B cell (primary cell): ENCODE results near the gene TBC1D4. TPM values are rescaled to one million over a fixed set of nuclear protein-coding genes. Genes with fewer than 3 reads are reported as not detected.

Source experiments
- ATAC-seq: fragments of 200-7000 bp; cut with Tn5 transposase; one replicate; pipeline ENCODE4 v1.10.0; 2021; ENCODE audit warnings: low read depth, mild to moderate bottlenecking, moderate number of reproducible peaks, moderate library complexity
- CTCF ChIA-PET: fragments of 350-600 bp; sonication (Branson Sonifier 250); formaldehyde crosslinking; loops from one replicate; lab custom pipeline; 2021; ENCODE audit warnings: antibody characterized with exemption, inconsistent platforms; lab: Charles Lee
- POLR2A ChIA-PET: fragments of 350-600 bp; sonication (Branson Sonifier 250); formaldehyde crosslinking; loops from one replicate; lab custom pipeline; 2021; ENCODE audit warnings: antibody characterized with exemption; lab: Charles Lee
- DNase-seq: peaks from one replicate; pipeline ENCODE4 v3.0.0; 2013
- H2AFZ ChIP-seq: 2 replicates; pipeline ENCODE4 v1.6.1; 2012; ENCODE audit warnings: mild to moderate bottlenecking, low read depth, low read length; ENCODE audit not compliant: insufficient read depth, poor library complexity, severe bottlenecking
- H3K27ac ChIP-seq, 2 donors: 1 replicate in 1 of 2; 2 replicates in 1 of 2; pipeline ENCODE4 v1.5.1; 2012 to 2013; ENCODE audit warnings: low read length in 2 of 2, mild to moderate bottlenecking in 2 of 2, moderate library complexity in 1 of 2
- H3K27me3 ChIP-seq, 4 experiments: fragments of 200-600 bp in 1 of 4; sonication (generic) in 1 of 4; replicated peaks in 1 of 4; 1 replicate in 2 of 4; 2 replicates in 2 of 4; pipeline versions ENCODE4 v1.6.1 to v1.7.0; 2013 to 2016; ENCODE audit warnings: low read length in 3 of 4, mild to moderate bottlenecking in 2 of 4, mixed read lengths in 1 of 4, moderate library complexity in 1 of 4; ENCODE audit not compliant: insufficient read depth in 4 of 4, control insufficient read depth in 3 of 4; ENCODE audit errors: control extremely low read depth in 1 of 4
- H3K36me3 ChIP-seq, 2 experiments: replicated peaks in 1 of 2; 1 replicate in 1 of 2; 2 replicates in 1 of 2; pipeline versions ENCODE4 v1.6.1 to v1.7.1; 2013; ENCODE audit warnings: low read length in 1 of 2; ENCODE audit not compliant: insufficient read depth in 2 of 2, control insufficient read depth in 1 of 2; ENCODE audit errors: control extremely low read depth in 1 of 2, extremely low read depth in 1 of 2
- H3K4me1 ChIP-seq, 2 donors: fragments of 200-600 bp in 1 of 2; sonication (generic) in 1 of 2; 1 replicate in 1 of 2; 2 replicates in 1 of 2; pipeline versions ENCODE4 v1.5.1 to v1.6.1; 2013 to 2017; ENCODE audit warnings: low read length in 2 of 2; ENCODE audit not compliant: control insufficient read depth in 2 of 2, insufficient read depth in 2 of 2
- H3K4me2 ChIP-seq: replicated peaks from 2 replicates; pipeline ENCODE3; 2012; ENCODE audit warnings: mild to moderate bottlenecking, low read depth, low read length; ENCODE audit not compliant: poor library complexity, severe bottlenecking
- H3K4me3 ChIP-seq, 5 experiments: fragments of 200-600 bp in 1 of 5; sonication (generic) in 1 of 5; 1 replicate in 3 of 5; 2 replicates in 2 of 5; pipeline versions ENCODE4 v1.5.1 to v1.7.0; 2011 to 2016; ENCODE audit warnings: low read length in 4 of 5, mild to moderate bottlenecking in 4 of 5, low read depth in 2 of 5, control low read depth in 1 of 5, moderate library complexity in 1 of 5; ENCODE audit not compliant: insufficient read depth in 1 of 5; ENCODE audit errors: control extremely low read depth in 1 of 5, extremely low read depth in 1 of 5
- H3K79me2 ChIP-seq: fragments of 200-600 bp; sonication (generic); one replicate; pipeline ENCODE4 v1.6.0; 2016; ENCODE audit warnings: low read length; ENCODE audit not compliant: control insufficient read depth, insufficient read depth
- H3K9ac ChIP-seq: fragments of 200-600 bp; sonication (generic); 2 replicates; pipeline ENCODE4 v1.6.1; 2017; ENCODE audit warnings: mild to moderate bottlenecking, low read length, moderate library complexity
- H3K9me3 ChIP-seq, 3 donors: one replicate each; pipeline versions ENCODE4 v1.6.1 to v1.7.1; 2013; ENCODE audit warnings: low read length in 2 of 3; ENCODE audit not compliant: control insufficient read depth in 2 of 3, insufficient read depth in 1 of 3; ENCODE audit errors: control extremely low read depth in 1 of 3
- H4K20me1 ChIP-seq: 2 replicates; pipeline ENCODE4 v1.6.0; 2012; ENCODE audit warnings: mild to moderate bottlenecking, low read length; ENCODE audit not compliant: insufficient read depth, control insufficient read depth, poor library complexity, severe bottlenecking
- H3K27ac Mint-ChIP-seq: one replicate; pipeline ENCODE4 v1.8.0; 2021; ENCODE audit warnings: mixed read lengths
- H3K27me3 Mint-ChIP-seq: one replicate; pipeline ENCODE4 v1.8.0; 2021; ENCODE audit warnings: mixed read lengths
- H3K4me1 Mint-ChIP-seq: one replicate; pipeline ENCODE4 v1.8.0; 2021; ENCODE audit warnings: mixed read lengths
- H3K4me3 Mint-ChIP-seq: one replicate; pipeline ENCODE4 v1.8.0; 2021; ENCODE audit warnings: mixed read lengths
- H3K9me3 Mint-ChIP-seq: one replicate; pipeline ENCODE4 v1.8.0; 2022; ENCODE audit warnings: mixed read lengths; ENCODE audit not compliant: insufficient read depth
- EZH2 ChIP-seq: IDR thresholded peaks from 2 replicates; pipeline ENCODE4 v1.6.1; 2012; ENCODE audit warnings: borderline replicate concordance, low read depth, mild to moderate bottlenecking, moderate library complexity, low read length; ENCODE audit not compliant: insufficient read depth, poor library complexity, severe bottlenecking
- WGBS: methylation state at CpG from one replicate; pipeline ENCODE4 v1.1.5; 2013; ENCODE audit warnings: missing lambda C conversion rate; ENCODE audit not compliant: insufficient coverage; 5-methylcytosine and 5-hydroxymethylcytosine counted together
- intact Hi-C: fragments of 100-400 bp; cut with micrococcal nuclease; formaldehyde crosslinking; loops from one replicate; pipeline ENCODE4 v1.10.0; 2022
- polyA plus RNA-seq: library from polyadenylated mRNA; depleted of rRNA; stranded (reverse); fragments of >200 nt; gene quantifications from 2 replicates; pipeline ENCODE4 v1.2.3, GENCODE V29; 2012
- total RNA-seq, 2 donors: library from RNA; stranded (reverse); fragments of 120-200 nt in 1 of 2; gene quantifications; 1 replicate in 1 of 2; 2 replicates in 1 of 2; pipeline versions ENCODE4 v1.2.3 to v1.2.4, GENCODE V29; 2013 to 2022
- TF ChIP-seq, protein P1 (sequence below): fragments of 200-600 bp; IDR thresholded peaks from one replicate; pipeline ENCODE4 v1.8.0; 2022; ENCODE audit warnings: antibody characterized with exemption, mild to moderate bottlenecking

The TBC1D4 gene
- total and polyA plus RNA-seq, 2 donors (not counting 1 experiment from before 2014, with no cell fraction given) = 1.6 to 3.5 TPM

DNA sequence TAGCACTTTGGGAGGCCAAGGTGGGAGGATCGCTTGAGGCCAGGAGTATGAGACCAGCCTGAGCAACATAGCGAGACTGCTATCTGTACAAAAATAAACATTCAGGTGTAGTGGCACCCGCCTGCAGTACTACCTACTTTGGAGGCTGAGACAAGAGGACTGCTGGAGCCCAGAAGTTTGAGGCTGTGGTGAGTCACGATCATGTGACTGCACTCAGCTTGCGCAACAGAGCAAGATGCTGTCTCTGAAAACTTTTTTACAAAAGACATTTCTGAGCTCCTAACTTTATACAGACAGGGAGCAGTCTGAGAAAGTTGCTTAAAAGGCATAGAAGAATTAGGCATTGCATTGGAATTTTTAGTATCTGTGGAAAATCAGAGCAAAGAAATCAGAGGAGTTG is 10.4 kb upstream of the TBC1D4 start:
- peaks cover 8% of the 10 kb centered on the region for H3K27me3 Mint-ChIP-seq
- Histone ChIP-seq H2AFZ (no peak overlapping the region), H3K36me3 (no peaks in the 10 kb centered on the region), H3K27ac (no peak overlapping the region), H3K9ac (no peak overlapping the region), H3K4me1 (no peaks in the 10 kb centered on the region), H3K27me3 (peaks cover 0 to 3% (median under 1%) of the 10 kb centered on the region in 4 experiments), H3K9me3 (no peaks in the 10 kb centered on the region), H3K4me3 (no peak overlapping the region), H4K20me1 (no peaks in the 10 kb centered on the region), H3K4me2 (no peak overlapping the region), H3K79me2 (no peaks in the 10 kb centered on the region)
- TF ChIP-seq, protein P1, sequence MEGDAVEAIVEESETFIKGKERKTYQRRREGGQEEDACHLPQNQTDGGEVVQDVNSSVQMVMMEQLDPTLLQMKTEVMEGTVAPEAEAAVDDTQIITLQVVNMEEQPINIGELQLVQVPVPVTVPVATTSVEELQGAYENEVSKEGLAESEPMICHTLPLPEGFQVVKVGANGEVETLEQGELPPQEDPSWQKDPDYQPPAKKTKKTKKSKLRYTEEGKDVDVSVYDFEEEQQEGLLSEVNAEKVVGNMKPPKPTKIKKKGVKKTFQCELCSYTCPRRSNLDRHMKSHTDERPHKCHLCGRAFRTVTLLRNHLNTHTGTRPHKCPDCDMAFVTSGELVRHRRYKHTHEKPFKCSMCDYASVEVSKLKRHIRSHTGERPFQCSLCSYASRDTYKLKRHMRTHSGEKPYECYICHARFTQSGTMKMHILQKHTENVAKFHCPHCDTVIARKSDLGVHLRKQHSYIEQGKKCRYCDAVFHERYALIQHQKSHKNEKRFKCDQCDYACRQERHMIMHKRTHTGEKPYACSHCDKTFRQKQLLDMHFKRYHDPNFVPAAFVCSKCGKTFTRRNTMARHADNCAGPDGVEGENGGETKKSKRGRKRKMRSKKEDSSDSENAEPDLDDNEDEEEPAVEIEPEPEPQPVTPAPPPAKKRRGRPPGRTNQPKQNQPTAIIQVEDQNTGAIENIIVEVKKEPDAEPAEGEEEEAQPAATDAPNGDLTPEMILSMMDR = no peak
- TF ChIP-seq EZH2 = no peak
- no peaks in the 10 kb centered on the region for H3K9me3 Mint-ChIP-seq
- POLR2A ChIA-PET = no interaction called here
- H3K4me3 Mint-ChIP-seq = no peak overlapping the region
- no peak for ATAC-seq
- H3K27ac Mint-ChIP-seq = no peak overlapping the region
- whole genome bisulfite sequencing = 100% methylated on average over 5 of the region's 5 CpGs
- CTCF ChIA-PET = interaction anchor here (1.2 kb wide), 1 partner anchor 10 kb away, joined by 3 read pairs; the partner anchor contains the start of gene TBC1D4
- DNase-seq = no peak
- intact Hi-C loops = no loop called here
- no peaks in the 10 kb centered on the region for H3K4me1 Mint-ChIP-seq

DNA sequence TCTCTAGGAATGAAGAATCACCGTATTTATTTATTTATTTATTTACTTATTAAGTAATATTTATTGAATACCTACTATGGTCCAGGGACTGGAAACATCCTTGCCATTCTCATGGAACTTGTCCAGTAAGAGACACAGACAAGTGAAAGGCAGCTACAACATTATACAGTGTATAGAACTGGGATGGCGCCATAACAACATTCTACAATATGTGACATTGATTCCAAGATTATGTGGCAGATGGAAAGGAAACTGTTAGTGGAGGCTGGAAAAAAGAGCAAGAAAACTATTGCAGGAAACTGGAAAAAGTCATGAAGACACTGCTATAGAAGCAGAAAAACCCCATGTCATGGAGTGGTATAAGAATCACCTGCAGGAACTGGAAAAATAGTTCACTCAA is 9.4 kb upstream of the TBC1D4 start:
- no CpG with 5 or more reads among the region's 2 CpGs for WGBS
- H3K4me3 Mint-ChIP-seq = no peak overlapping the region
- TF ChIP-seq, protein P1 = no peak
- TF ChIP-seq EZH2 = no peak
- Histone ChIP-seq H3K4me3 (no peak overlapping the region), H3K4me1 (no peaks in the 10 kb centered on the region), H3K36me3 (no peaks in the 10 kb centered on the region), H3K27me3 (peaks cover 0 to 12% (median 4%) of the 10 kb centered on the region in 4 experiments), H3K9ac (no peak overlapping the region), H3K79me2 (no peaks in the 10 kb centered on the region), H3K27ac (no peak overlapping the region), H4K20me1 (no peaks in the 10 kb centered on the region), H3K9me3 (no peaks in the 10 kb centered on the region), H3K4me2 (no peak overlapping the region), H2AFZ (no peak overlapping the region)
- no peak overlapping the region for H3K27ac Mint-ChIP-seq
- intact Hi-C loops = no loop called here
- ChIA-PET POLR2A (no interaction called here), CTCF (no interaction called here)
- DNase-seq (no peak), ATAC-seq (no peak)
- no peaks in the 10 kb centered on the region for H3K9me3 Mint-ChIP-seq
- no peaks in the 10 kb centered on the region for H3K4me1 Mint-ChIP-seq
- H3K27me3 Mint-ChIP-seq = peaks cover 16% of the 10 kb centered on the region
